ENCODE measurements around the gene GPR156.
"Not testable (repeated sequence)": the region's sequence is repeated elsewhere in the genome, so short reads cannot be mapped to it uniquely, and the experiment has no call there.

The GPR156 gene

GRCh38 chr3:120284747-120285507, at the start of gene GPR156:
GPR156 (minus strand) TSS chr3:120285222; CDS start chr3:120244098, 41,124 bp downstream.
- no peak for DNase-seq (ENCODE audit: low read depth in 2 of 2)

GRCh38 chr3:120332646-120333045, 47.6 kb upstream of the GPR156 start:
- DNase-seq (ENCODE audit: low read depth in 2 of 2) = no peak

GRCh38 chr3:120331076-120331475, 46.1 kb upstream of the GPR156 start:
- no peak for DNase-seq (ENCODE audit: low read depth in 2 of 2)

DNA sequence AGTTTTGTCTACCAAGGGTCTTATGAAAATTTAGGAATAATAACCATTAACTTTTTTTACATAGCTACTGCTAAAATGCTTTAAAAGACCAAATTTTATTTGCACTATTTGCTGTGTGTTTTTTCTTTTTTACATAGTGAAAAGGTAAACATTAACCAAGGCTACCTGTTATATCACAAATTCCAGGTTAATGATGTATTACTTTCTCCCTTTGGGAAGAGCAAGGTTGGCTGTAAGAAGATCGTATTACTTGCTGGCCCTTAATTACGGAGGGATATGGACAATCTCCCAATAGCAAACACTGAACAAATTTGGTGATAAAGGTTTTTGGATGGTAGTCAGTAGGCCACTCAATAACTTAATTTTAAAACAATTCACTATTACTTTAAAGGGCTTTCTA, 41.8 kb upstream of the GPR156 start:
- no peak for DNase-seq (ENCODE audit: low read depth in 2 of 2)

GRCh38 chr3:120324190-120324589, 39.2 kb upstream of the GPR156 start:
- DNase-seq (ENCODE audit: low read depth in 2 of 2) = no peak

DNA sequence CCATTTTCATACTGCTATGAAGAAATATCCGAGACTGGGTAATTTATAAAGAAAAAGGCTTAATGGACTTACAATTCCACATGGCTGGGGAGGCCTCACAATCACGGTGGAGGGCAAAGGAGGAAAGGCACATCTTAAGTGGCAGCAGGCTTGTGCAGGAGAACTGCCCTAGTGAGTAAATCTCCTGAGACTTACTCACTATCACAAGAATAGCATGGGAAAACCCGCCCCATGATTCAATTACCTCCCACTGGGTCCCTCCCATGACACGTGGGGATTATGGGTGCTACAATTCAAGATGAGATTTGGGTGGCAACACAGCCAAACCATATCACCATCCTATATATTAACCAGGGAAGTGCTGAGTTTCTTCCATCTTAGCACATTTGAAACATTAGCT, 38.7 kb upstream of the GPR156 start:
- not testable (repeated sequence) for DNase-seq (ENCODE audit: low read depth in 2 of 2)

GRCh38 chr3:120311863-120312794, 27.1 kb upstream of the GPR156 start:
- no peak for DNase-seq (ENCODE audit: low read depth in 2 of 2)

- DNase-seq (ENCODE audit: low read depth in 2 of 2) = no peak
Measured at GRCh38 chr3:120306519-120307455, 21.8 kb upstream of the GPR156 start.

DNA sequence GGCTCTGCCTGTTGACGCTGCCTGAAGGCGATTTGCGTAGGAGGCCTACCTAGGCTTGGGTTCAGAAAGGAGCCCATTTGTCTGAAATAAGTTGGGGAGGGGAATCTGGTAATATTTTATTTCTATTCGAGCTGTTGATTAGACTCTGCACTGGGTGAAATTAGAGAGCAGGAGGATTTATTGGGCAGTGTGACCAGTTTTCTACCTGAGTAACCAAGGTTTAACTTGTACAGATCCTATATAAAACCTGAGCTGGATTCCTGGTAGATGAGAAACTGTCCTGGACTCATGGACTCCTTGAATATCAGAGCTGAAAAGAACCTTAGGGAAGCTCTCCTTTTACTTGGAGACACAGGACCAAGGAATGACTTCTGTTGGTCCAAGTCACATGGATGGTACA, 19.6 kb upstream of the GPR156 start:
- DNase-seq (ENCODE audit: low read depth in 2 of 2) = no peak

GRCh38 chr3:120302361-120302760, 17.3 kb upstream of the GPR156 start:
- DNase-seq (ENCODE audit: low read depth in 2 of 2) = no peak

GRCh38 chr3:120300971-120301370, 15.9 kb upstream of the GPR156 start:
- no peak for DNase-seq (ENCODE audit: low read depth in 2 of 2)

GRCh38 chr3:120299403-120299802, 14.4 kb upstream of the GPR156 start:
- no peak for DNase-seq (ENCODE audit: low read depth in 2 of 2)

DNA sequence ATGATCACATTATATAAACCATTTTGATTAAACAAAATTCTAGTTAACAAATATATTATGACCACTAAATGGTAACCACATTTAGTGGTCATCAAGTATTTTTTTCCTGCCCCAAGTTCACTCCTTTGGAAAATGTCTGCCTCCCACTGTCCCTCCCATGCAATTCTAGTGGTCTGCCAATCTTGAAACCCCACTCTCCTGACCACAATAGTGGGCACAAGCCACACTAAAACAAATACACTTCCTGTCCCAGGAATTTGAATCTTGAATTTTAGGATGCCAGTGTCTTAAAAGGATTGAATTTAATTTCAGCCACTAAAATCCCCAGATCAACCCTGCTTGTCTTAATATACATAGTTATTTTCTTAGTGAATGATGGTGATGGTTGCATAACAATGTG, 14.0 kb upstream of the GPR156 start:
- DNase-seq (ENCODE audit: low read depth in 2 of 2) = no peak

DNA sequence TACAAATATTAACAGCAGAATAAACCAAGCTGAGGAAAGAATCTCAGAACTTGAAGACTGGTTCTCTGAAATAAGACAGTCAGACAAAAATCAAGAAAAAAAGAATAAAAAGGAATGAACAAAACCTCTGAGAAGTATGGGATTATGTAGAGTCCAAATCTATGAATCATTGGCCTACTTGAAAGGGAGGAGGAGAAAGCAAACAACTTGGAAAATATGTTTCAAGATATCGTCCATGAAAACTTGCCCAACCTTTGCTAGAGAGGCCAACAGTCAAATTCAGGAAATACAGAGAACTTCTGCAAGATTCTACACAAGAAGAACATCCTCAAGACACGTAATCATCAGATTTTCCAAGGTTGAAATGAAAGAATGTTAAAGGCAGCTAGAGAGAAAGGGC, 6.5 kb upstream of the GPR156 start:
- not testable (repeated sequence) for DNase-seq (ENCODE audit: low read depth in 2 of 2)

GRCh38 chr3:120289636-120290035, 4.6 kb upstream of the GPR156 start:
- no peak for DNase-seq (ENCODE audit: low read depth in 2 of 2)

- no peak for DNase-seq (ENCODE audit: low read depth in 2 of 2)
Measured at GRCh38 chr3:120286465-120286864, 1.4 kb upstream of the GPR156 start.

GRCh38 chr3:120285508-120285841, 453 bp upstream of the GPR156 start:
- no peak for DNase-seq (ENCODE audit: low read depth in 2 of 2)

DNA sequence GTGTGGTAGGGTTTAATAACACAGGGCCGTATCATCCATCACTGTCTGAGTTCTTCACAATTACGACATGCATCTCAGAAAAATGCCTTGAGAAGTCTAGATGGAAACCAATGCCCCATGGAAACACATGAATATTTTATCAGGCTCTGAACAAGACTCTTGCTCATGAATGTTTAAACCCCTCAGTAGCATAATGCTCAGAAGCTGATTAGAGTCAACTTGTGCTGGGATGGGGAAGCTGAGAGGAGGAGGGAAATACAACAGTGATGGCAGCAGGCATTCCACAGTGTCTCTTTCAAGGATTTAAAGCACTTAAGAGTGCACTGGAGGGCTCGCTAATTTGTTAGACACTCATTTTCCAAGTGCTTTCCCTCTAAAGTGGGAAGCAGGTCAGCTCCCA, 3.8 kb downstream of the GPR156 start:
- DNase-seq (ENCODE audit: low read depth in 2 of 2) = no peak

- DNase-seq (ENCODE audit: low read depth in 2 of 2) = no peak
Measured at GRCh38 chr3:120280566-120280965, 4.5 kb downstream of the GPR156 start.

DNA sequence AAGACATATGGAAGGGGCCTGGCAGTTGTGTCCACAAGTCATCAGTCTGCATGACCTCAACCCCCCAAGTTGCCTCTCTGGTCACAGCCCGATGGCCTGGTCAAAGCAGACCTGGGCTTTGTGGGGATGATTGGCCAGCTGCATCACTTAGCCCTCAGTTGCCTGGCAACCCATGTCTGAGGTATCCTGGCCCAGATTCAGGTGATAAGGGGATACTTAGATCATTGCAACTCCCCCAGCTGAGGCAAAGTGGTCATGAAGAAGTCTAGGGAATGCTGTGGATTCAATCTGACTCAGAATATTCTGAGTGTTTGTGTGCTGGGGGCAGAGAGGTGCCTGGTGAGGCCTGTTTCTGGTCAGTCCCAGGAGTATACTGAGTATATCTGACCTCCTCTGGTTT, 5.0 kb downstream of the GPR156 start:
- no peak for DNase-seq (ENCODE audit: low read depth in 2 of 2)

GRCh38 chr3:120276767-120277166, 8.3 kb downstream of the GPR156 start:
- no peak for DNase-seq (ENCODE audit: low read depth in 2 of 2)

DNA sequence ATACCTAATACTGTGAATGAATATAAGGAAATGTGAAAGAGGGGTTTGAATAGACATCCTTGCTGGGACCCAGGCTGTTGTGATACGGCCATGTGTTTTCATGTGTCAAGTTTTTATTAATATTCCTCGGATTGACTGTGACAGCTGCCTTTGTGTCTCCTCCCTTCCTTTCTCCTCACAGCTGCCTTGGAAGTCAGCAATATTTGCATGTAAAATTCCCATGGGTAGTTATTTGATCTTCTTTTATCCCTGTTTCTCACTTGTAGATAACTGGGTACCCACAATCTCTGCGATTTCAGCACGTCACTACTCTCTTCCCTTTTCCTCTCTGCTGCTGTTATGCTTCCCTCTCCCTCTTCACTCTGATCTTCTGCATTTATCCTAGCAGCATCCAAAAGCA, 9.4 kb downstream of the GPR156 start:
- no peak for DNase-seq (ENCODE audit: low read depth in 2 of 2)
